Measurements from ENCODE around the gene DNAH17.
"Not testable (repeated sequence)": the region's sequence is repeated elsewhere in the genome, so short reads cannot be mapped to it uniquely, and the experiment has no call there.

The DNAH17 gene

GRCh38 chr17:78522031-78522809, 55.0 kb downstream of the DNAH17 start:
- DNase-seq, result no peak

DNA sequence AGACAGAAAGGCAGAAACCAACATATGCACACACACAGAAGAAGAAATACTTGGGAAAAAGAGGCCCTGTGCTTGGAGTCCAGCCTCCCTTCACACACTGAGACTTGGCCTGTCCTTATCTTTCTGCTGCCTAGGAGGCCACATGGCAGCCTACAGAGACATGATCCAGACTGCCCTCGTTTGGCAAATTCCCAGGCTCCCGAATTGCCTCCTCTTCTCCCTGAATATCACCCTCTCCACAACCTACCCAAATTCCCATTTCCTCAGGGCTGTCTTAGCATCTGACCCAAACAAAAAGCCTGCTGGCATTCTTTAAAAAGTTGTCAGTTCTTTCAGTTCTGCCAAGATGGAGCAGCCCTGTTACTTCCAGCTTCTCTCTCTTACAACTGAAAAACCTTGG, 59.8 kb downstream of the DNAH17 start:
- DNase-seq, result peak in 1 of 2 experiments; percentile 7

DNA sequence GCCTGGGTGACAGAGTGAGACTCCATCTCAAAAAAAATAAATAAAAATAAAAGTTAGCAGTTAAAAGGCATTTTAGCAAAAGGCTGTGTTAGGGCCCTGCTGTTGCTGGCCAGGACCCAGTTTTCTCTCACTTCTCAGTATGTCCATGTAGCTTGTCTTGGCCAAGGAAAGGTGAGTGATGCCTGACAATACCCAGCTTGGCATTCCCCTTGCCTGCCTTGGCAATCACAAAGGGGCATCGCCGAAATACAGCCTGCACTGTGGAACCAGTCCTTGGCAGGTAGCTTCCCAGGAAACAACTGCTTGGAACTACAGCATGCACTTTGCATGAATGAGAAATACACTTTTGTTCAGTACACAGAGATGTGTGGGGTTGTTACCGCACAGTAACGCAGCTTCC, 61.7 kb downstream of the DNAH17 start:
- DNase-seq, result no peak

DNA sequence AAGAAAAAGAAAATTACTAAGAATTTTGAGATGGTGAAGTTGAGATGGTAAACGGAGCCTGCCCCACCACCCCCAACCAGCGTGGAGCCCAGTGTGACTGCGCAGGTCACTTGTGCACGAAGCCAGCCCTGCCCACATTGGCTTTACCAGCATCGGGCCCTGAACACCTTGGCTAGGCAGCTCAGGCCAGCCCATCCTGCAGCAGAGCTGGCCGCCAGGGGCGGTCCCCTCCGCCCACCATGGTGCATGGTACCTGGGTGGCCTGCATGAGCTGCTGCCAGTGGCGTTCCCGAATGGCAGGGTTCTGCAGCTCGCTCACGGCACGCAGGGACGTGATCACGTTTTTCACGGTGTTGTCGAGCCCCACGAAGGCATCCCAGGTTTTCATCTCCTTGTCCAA, 62.7 kb downstream of the DNAH17 start:
- DNase-seq, result no peak

DNA sequence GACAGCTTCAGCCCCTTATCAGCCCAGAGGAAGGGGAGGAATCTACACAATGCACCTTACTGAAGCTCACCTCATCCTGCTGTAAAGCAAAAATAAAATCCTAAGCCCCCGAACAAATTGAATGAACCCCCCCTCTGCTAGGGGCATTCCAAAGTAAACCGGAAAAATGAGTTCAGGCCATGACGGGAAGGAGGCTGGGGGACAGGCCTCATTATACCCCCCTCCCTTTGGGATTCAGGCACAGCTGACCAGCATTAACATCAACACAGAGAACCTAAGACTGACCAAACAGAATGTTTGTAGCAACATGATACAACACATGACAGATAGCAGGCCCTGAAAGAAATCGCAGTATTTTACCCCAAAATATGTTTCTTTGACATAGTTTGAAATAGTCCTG, 64.2 kb downstream of the DNAH17 start:
- no peak for DNase-seq

DNA sequence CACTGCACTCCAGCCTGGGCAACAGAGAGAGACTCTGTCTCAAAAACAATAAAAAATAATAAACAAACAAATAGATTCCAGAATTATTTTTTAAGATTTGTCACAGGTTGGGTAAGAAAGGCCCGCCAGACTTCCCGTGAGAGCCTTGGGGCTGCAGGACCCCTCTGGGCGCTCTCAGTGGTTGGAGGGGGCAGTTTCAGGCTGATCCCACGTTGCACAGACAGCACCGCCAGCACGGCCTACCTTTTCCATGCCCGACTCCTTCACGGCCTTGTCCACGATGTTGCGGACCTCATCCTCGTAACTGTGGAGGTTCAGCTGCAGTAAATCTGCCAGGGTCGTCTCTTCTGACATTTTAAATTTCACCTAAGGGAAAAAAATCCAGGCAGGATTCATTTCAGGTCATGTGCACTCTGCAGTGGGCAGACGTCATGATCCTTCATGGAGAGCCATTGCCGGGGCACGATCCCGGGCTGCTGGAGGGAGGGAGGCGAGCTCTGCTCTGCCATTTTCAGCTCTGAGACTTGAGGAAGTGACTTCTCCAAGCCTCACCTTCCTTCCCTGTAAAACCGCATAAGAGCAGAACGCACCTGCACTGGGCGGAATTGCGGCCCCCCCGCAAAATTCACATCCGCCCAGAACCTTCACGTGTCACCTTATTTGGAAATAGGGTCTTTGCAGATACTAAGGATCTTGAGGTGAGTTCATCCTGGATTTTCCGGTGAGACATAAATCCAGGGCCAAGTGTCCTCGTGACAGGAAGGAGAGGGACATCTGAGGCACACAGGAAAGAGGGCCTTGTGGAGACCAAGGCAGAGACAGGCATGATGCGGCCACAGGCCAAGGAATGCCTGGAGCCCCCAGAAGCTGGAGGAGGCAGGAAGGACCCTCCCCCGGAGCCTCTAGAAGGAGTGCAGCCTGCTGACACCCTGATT, 66.8 kb downstream of the DNAH17 start:
- no peak for DNase-seq

- no peak for DNase-seq
These were observed 69.7 kb downstream of the DNAH17 start for GRCh38 chr17:78507526-78507925.

DNA sequence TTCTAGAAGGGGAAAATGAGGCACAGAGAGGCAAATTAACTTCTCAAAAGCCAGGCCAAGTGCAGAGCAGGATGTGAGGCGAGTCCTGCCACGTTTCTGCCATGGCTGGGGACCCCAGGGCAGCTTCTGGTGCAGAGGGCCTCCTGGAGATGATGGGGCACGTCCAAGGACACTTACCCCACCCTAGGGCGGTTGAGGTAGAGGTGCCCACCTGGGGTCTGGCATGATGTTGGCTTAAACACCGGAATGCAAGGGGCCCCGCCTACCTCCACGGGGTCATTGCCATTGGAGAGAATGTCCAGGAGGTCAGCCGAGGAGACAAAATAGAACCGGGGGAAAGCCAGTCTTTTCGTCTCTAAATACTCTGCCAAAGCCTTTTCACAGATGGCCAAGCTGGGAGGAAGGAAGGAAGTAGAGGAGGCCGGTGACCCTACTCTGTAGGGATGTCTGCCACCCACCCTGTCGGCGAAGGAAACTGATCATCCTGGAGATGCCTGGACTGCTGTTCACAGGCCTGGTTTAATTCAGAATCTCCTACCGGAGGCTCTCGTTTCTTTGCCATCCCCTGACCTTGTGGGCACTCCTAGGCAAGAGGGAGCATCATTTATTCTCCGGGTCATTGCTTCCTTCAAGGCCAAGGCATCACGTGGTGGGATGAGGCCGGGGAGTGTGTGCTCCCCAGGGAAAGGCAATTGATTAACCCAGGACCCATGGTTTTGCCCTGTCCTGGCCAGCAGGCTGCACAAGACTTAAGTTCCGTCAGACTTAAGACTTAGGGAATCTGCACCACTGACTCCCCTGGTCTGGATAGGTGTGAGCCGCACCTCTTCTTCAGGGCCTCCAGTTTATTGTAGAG, 70.5 kb downstream of the DNAH17 start:
- no peak for DNase-seq

DNA sequence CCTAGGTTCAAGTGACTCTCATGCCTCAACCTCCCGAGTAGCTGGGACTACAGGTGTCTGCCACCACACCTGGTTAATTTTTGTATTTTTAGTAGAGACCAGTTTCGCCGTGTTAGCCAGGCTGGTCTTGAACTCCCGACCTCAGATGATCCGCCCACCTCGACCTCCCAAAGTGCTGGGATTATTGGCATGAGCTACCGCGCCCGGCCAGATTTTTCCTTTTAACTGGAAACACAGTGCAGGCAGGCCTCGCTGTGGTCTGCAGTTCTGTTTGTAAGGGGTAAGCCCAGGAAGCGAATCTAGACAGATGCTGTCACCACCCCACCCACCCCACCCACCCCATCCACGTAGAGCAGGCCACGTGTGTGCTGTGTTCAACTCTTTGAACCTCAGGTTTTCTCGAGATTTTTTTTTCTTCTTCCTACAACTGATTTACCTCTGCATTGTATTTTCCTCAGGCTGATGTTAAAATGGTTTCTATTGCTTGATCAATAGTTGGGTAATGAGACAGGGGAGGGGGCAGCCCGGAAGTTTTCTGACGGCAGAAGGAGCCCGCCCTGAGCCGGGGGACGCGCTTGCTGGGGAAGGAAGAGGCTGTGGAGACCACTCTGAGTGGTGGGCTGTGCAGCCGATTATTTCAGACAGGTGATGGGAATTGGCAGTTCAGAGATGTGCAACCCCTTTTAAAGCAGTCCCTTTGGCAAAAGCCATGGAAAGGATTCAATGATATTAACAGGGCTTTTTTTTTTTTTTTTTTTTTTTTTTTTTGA, 72.9 kb downstream of the DNAH17 start:
- DNase-seq, result no peak

GRCh38 chr17:78503388-78503787, 73.8 kb downstream of the DNAH17 start:
- not testable (repeated sequence) for DNase-seq

- no peak for DNase-seq
These were observed 74.5 kb downstream of the DNAH17 start for GRCh38 chr17:78502611-78503148.

- DNase-seq, result no peak
These were observed 75.8 kb downstream of the DNAH17 start for GRCh38 chr17:78501241-78502036.

DNA sequence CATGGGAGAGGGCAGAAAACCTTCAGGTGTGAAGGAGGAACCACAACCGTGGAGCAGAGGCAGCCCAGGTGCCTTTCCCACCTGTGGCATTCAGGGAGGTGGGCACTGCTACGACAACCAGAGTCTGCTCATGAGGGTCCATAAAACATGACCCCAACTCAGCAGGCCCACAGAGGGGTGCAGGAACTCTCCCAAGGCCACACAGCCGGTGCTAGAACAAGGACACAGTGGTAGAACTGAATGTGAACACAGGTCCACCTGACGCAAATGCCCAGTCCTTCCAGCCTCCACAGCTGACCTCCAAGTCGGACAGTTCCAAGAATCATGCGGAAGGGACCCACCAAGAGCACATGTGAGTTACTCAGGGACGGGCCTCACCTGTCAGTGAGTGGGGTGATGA, 76.4 kb downstream of the DNAH17 start:
- no peak for DNase-seq

DNA sequence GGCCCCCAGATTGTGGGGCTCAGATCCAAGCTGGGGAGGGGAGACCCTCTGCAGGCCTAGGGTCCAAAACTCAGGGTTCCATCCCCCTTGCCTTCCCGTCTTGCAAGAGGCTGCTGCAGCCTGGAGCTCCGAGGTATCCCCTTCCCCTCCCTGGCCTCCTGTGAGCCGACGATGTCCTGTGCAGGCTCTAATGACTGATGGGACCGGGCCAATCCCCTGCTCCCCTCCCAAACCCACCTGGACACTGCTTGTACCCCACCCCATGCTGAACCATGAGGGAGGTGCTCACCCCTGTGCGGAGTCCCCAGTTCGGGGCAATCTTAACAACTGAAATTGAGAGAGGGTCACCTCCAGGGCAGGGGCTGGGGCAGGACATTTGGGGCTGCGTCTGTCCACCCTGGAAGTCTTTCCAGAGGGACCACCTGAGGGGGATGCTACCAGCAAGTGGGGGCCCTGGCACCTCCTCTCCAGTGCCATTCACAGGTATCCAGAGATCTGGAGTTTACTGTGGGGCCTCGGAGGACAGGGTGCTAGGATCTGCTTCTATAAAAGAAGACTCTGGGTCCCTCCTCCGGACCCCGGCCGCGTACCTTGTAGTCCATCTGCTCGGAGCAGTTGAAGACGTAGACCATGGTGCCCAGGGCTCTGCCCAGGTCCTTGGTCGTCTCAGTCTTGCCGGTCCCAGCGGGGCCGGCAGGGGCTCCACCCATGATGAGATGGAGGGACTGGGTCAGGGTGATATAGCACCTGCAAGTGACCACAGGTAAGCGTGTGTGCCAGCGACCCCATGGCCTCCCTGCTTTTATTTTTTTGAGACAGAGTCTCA, 77.3 kb downstream of the DNAH17 start:
- DNase-seq, result no peak

GRCh38 chr17:78498848-78499247, 78.3 kb downstream of the DNAH17 start:
- no peak for DNase-seq

- DNase-seq, result peak; percentile 48 to 79
These were observed 80.1 kb downstream of the DNAH17 start for GRCh38 chr17:78497115-78497540.

GRCh38 chr17:78496311-78496710, 80.9 kb downstream of the DNAH17 start:
- DNase-seq, result no peak

DNA sequence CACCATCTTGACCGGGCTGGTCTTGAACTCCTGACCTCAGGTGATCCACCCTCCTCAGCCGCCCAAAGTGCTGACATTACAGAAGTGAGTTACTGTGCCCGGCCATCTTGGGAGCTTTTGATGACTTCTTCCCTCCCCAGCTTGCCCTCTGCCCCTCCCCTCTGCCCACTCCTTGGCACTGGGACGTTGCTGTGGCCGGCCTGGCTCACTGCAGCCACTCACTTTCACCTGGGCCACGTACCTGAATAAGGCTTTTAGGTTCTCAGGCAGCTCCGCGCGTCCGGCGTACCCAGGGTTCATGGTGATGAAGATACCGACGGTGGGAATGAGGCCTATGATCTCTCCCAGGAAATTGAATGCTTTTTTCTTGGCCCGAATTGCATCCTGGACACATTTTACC, 81.6 kb downstream of the DNAH17 start:
- no peak for DNase-seq

GRCh38 chr17:78494696-78495330, 82.4 kb downstream of the DNAH17 start:
- no peak for DNase-seq
